Activated naive CD8-positive, alpha-beta T cell treated with anti-CD3 and anti-CD28 coated beads for 36 hours (primary cell): ENCODE results near the gene LCAT. TPM values are rescaled to one million over a fixed set of nuclear protein-coding genes. Genes with fewer than 3 reads are reported as not detected.
A peak's percentile ranks its signal among the peaks of the same experiment; 100 is the strongest.
"Not testable (repeated sequence)": the region's sequence is repeated elsewhere in the genome, so short reads cannot be mapped to it uniquely, and the experiment has no call there.

Experiments
- DNase-seq: peaks from one replicate; pipeline ENCODE4 v3.0.0; 2021
- H3K27ac Mint-ChIP-seq: one replicate; pipeline ENCODE4 v1.8.0; 2022; ENCODE audit warnings: mild to moderate bottlenecking, moderate library complexity, mixed read lengths
- H3K27me3 Mint-ChIP-seq: one replicate; pipeline ENCODE4 v1.8.0; 2022; ENCODE audit warnings: mild to moderate bottlenecking, mixed read lengths
- H3K36me3 Mint-ChIP-seq: one replicate; pipeline ENCODE4 v1.8.0; 2021; ENCODE audit warnings: mild to moderate bottlenecking, mixed read lengths
- H3K4me1 Mint-ChIP-seq: one replicate; pipeline ENCODE4 v1.8.0; 2021; ENCODE audit warnings: mixed read lengths
- H3K4me3 Mint-ChIP-seq: one replicate; pipeline ENCODE4 v1.8.0; 2022; ENCODE audit warnings: mild to moderate bottlenecking, moderate library complexity, mixed read lengths
- H3K9me3 Mint-ChIP-seq: one replicate; pipeline ENCODE4 v1.8.0; 2022; ENCODE audit warnings: mixed read lengths
- total RNA-seq, 2 experiments: library from RNA; stranded (reverse); gene quantifications; one replicate each; pipeline ENCODE4 v1.2.3, GENCODE V29; 2021

LCAT gene
- total RNA-seq, 2 experiments from 2014 or later, result 11.3 to 11.4 TPM

- Mint-ChIP-seq H3K4me3 (no peak overlapping the region), H3K4me1 (peaks cover 26% of the 10 kb centered on the region), H3K36me3 (peaks cover 18% of the 10 kb centered on the region), H3K9me3 (no peaks in the 10 kb centered on the region), H3K27ac (no peak overlapping the region), H3K27me3 (no peaks in the 10 kb centered on the region)
- DNase-seq, result no peak
These were observed 683 bp downstream of the LCAT start for GRCh38 chr16:67943256-67943618.

- H3K27ac Mint-ChIP-seq, result no peak overlapping the region
- H3K4me3 Mint-ChIP-seq, result no peak overlapping the region
- peaks cover 18% of the 10 kb centered on the region for H3K36me3 Mint-ChIP-seq
- no peaks in the 10 kb centered on the region for H3K9me3 Mint-ChIP-seq
- no peak for DNase-seq
- H3K27me3 Mint-ChIP-seq, result no peaks in the 10 kb centered on the region
- H3K4me1 Mint-ChIP-seq, result peaks cover 26% of the 10 kb centered on the region
These were observed 1.2 kb downstream of the LCAT start for GRCh38 chr16:67942510-67943255.

GRCh38 chr16:67942200-67942509 lies 1.8 kb downstream of the LCAT start:
- DNase-seq, result peak; percentile 31
- no peak overlapping the region for H3K4me3 Mint-ChIP-seq
- peaks cover 29% of the 10 kb centered on the region for H3K4me1 Mint-ChIP-seq
- no peak overlapping the region for H3K27ac Mint-ChIP-seq
- peaks cover 22% of the 10 kb centered on the region for H3K36me3 Mint-ChIP-seq
- H3K9me3 Mint-ChIP-seq, result no peaks in the 10 kb centered on the region
- H3K27me3 Mint-ChIP-seq, result no peaks in the 10 kb centered on the region

- no peak for DNase-seq
- peak overlapping the region; percentile 70 for H3K27ac Mint-ChIP-seq
- no peak overlapping the region for H3K4me3 Mint-ChIP-seq
- H3K9me3 Mint-ChIP-seq, result no peaks in the 10 kb centered on the region
- peaks cover 26% of the 10 kb centered on the region for H3K36me3 Mint-ChIP-seq
- peaks cover 33% of the 10 kb centered on the region for H3K4me1 Mint-ChIP-seq
- no peaks in the 10 kb centered on the region for H3K27me3 Mint-ChIP-seq
These were observed 2.3 kb downstream of the LCAT start for GRCh38 chr16:67941469-67942199.

GRCh38 chr16:67940446-67941089 lies 3.4 kb downstream of the LCAT start:
- no peak overlapping the region for H3K4me3 Mint-ChIP-seq

GRCh38 chr16:67939507-67940445 lies 4.1 kb downstream of the LCAT start:
- Mint-ChIP-seq H3K4me1 (peaks cover 40% of the 10 kb centered on the region), H3K27me3 (peaks cover 3% of the 10 kb centered on the region), H3K4me3 (peak overlapping the region; percentile 55), H3K36me3 (peaks cover 43% of the 10 kb centered on the region), H3K9me3 (no peaks in the 10 kb centered on the region), H3K27ac (peak overlapping the region; percentile 85)
- peak; percentile 69 for DNase-seq

More at GRCh38 chr16:67940446-67941089, 3.4 kb downstream of the LCAT start:
- peaks cover 33% of the 10 kb centered on the region for H3K4me1 Mint-ChIP-seq
- peak overlapping the region; percentile 85 for H3K27ac Mint-ChIP-seq
- H3K27me3 Mint-ChIP-seq, result peaks cover 3% of the 10 kb centered on the region
- no peak for DNase-seq
- H3K9me3 Mint-ChIP-seq, result no peaks in the 10 kb centered on the region
- peaks cover 35% of the 10 kb centered on the region for H3K36me3 Mint-ChIP-seq

- Mint-ChIP-seq H3K4me1 (peaks cover 47% of the 10 kb centered on the region), H3K27ac (peak overlapping the region; percentile 100), H3K4me3 (peak overlapping the region; percentile 100), H3K36me3 (peaks cover 58% of the 10 kb centered on the region)
- not testable (repeated sequence) for DNase-seq, H3K9me3 Mint-ChIP-seq, H3K27me3 Mint-ChIP-seq
These were observed 6.2 kb downstream of the LCAT start for GRCh38 chr16:67937713-67938112.

GRCh38 chr16:67936880-67937605 lies 6.9 kb downstream of the LCAT start:
- peak overlapping the region; percentile 100 for H3K27ac Mint-ChIP-seq
- peak overlapping the region; percentile 100 for H3K4me3 Mint-ChIP-seq
- peaks cover 62% of the 10 kb centered on the region for H3K36me3 Mint-ChIP-seq
- DNase-seq, result peak; percentile 81
- H3K27me3 Mint-ChIP-seq, result peaks cover 3% of the 10 kb centered on the region
- peaks cover 45% of the 10 kb centered on the region for H3K4me1 Mint-ChIP-seq
- H3K9me3 Mint-ChIP-seq, result no peaks in the 10 kb centered on the region

- peaks cover 39% of the 10 kb centered on the region for H3K4me1 Mint-ChIP-seq
- peaks cover 3% of the 10 kb centered on the region for H3K27me3 Mint-ChIP-seq
- peaks cover 57% of the 10 kb centered on the region for H3K36me3 Mint-ChIP-seq
- H3K4me3 Mint-ChIP-seq, result peak within 1 kb of the TSS; percentile 100
- H3K27ac Mint-ChIP-seq, result peak within 1 kb of the TSS; percentile 100
- no peak for DNase-seq
- H3K9me3 Mint-ChIP-seq, result no peaks in the 10 kb centered on the region
These were observed 7.6 kb downstream of the LCAT start, which contains the start of gene PSMB10 for GRCh38 chr16:67936124-67936879. Gene PSMB10 (minus strand): TSS chr16:67936850. CDS start chr16:67936749, 101 bp downstream.

GRCh38 chr16:67935402-67936123 lies 8.4 kb downstream of the LCAT start:
- peak overlapping the region; percentile 100 for H3K4me3 Mint-ChIP-seq
- peak; percentile 97 for DNase-seq
- peaks cover 39% of the 10 kb centered on the region for H3K4me1 Mint-ChIP-seq
- H3K36me3 Mint-ChIP-seq, result peaks cover 57% of the 10 kb centered on the region
- H3K9me3 Mint-ChIP-seq, result no peaks in the 10 kb centered on the region
- peaks cover 3% of the 10 kb centered on the region for H3K27me3 Mint-ChIP-seq
- peak overlapping the region; percentile 100 for H3K27ac Mint-ChIP-seq

- Mint-ChIP-seq H3K27me3 (peaks cover 3% of the 10 kb centered on the region), H3K4me3 (peak overlapping the region; percentile 100), H3K4me1 (peaks cover 34% of the 10 kb centered on the region), H3K36me3 (peaks cover 54% of the 10 kb centered on the region), H3K9me3 (no peaks in the 10 kb centered on the region), H3K27ac (peak overlapping the region; percentile 100)
- no peak for DNase-seq
These were observed 8.9 kb downstream of the LCAT start for GRCh38 chr16:67935101-67935401.

GRCh38 chr16:67934306-67935100 lies 9.4 kb downstream of the LCAT start:
- Mint-ChIP-seq H3K9me3 (no peaks in the 10 kb centered on the region), H3K4me3 (peak overlapping the region; percentile 100), H3K27ac (peak overlapping the region; percentile 100), H3K27me3 (peaks cover 3% of the 10 kb centered on the region), H3K4me1 (peaks cover 29% of the 10 kb centered on the region), H3K36me3 (peaks cover 49% of the 10 kb centered on the region)
- DNase-seq, result no peak
